Renal pelvis (tissue), 4 donors: ENCODE data around the gene MS4A10. TPM values are rescaled to one million over a fixed set of nuclear protein-coding genes. Genes with fewer than 3 reads are reported as not detected.

Experiments used
- DNase-seq: peaks from one replicate; pipeline ENCODE4 v3.0.0-alpha.2; 2013
- polyA plus RNA-seq, 3 donors: library from polyadenylated mRNA; unstranded; fragments of 120-200 nt; gene quantifications; one replicate each; pipeline ENCODE4 v1.2.1, GENCODE V29; 2013; ENCODE audit not compliant: insufficient read length in 3 of 3

MS4A10 gene
- polyA plus RNA-seq, 3 donors: 0.10 to 0.24 (median 0.12) TPM

DNA sequence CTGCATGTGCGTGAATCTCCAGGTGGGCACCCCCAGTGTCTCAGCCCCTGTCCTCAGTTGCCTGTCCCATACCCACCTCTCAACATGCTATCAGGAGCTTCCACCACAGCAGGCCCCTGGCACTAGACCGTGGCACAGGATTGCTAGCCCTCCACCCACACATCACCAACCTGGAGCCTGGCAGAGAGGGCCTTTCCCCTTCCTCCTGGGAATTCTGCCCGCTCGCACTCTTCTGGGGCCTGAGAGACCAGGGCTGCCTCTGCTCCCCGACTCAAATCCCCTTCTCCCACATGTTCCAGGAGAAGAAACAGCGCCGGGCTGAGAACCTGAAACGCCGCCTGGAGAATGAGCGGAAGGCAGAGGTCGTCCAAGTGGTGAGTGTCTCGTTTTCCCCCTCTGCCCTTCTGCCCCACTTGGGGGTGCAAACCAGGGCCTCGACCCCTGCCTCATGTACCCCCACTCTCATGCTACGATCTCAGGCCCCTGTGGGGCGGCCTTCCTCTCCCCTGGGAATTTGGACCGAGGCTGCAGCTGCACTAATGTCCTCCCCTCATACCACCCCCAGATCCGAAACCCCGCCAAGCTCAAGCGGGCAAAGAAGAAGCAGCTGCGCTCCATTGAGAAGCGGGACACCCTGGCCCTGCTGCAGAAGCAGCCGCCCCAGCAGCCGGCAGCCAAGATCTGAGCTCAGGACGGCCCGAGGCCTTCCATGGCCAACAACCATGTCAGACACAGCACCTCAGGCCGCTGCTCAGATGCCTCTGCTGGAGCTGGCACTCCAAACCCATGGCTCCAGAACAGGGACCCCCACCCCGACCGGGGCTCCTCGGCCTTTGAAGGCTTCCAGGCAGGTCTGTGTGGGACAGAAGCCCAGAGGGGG lies 64.7 kb downstream of the MS4A10 start:
- DNase-seq: no peak

Other genes with a start within 250 kb of the MS4A10 start
- under 1 TPM in 1 of 3 donors, not detected in 2; 0.06 TPM for gene MS4A8, start 85.7 kb upstream of the MS4A10 start, polyA plus RNA-seq
- not detected for gene MS4A18, start 60.6 kb upstream of the MS4A10 start, polyA plus RNA-seq
- gene MS4A15, start 28.5 kb upstream of the MS4A10 start, polyA plus RNA-seq: not detected
- 10 to 100 TPM; 20.4 to 24.7 (median 23.5) TPM for gene CCDC86, start 56.8 kb downstream of the MS4A10 start, polyA plus RNA-seq
- gene PTGDR2, start 70.6 kb downstream of the MS4A10 start, polyA plus RNA-seq: under 1 TPM; 0.16 to 0.34 (median 0.24) TPM
- gene ZP1, start 82.2 kb downstream of the MS4A10 start, polyA plus RNA-seq: under 1 TPM in 2 of 3 donors, not detected in 1; 0.10 to 0.11 TPM
- gene PRPF19, start 121.3 kb downstream of the MS4A10 start, polyA plus RNA-seq: 100 to 1,000 TPM; 134 to 141 (median 141) TPM
- gene TMEM109, start 128.8 kb downstream of the MS4A10 start, polyA plus RNA-seq: 100 to 1,000 TPM in 1 of 3 donors, 10 to 100 TPM in 2; 84.4 to 101 (median 89.5) TPM
- 10 to 100 TPM; 70.4 to 97.9 (median 94.0) TPM for gene TMEM132A, start 139.1 kb downstream of the MS4A10 start, polyA plus RNA-seq
- 10 to 100 TPM; 16.9 to 22.2 (median 18.4) TPM for gene SLC15A3, start 166.8 kb downstream of the MS4A10 start, polyA plus RNA-seq
- gene CD6, start 186.3 kb downstream of the MS4A10 start, polyA plus RNA-seq: 1 to 10 TPM; 1.1 to 2.5 (median 1.8) TPM